Activated CD4-positive, alpha-beta T cell treated with anti-CD3 and anti-CD28 coated beads, Interleukin-10, Interleukin-2, amounts not matched to agents 100 ng/mL and 50 ng/mL, durations not matched to agents 16 hours and 8 hours (primary cell): Measurements from ENCODE around the gene TRAPPC6A.

Experiments
- DNase-seq: peaks from one replicate; pipeline ENCODE4 v3.0.0-alpha.2; 2020

Gene TRAPPC6A, protein sequence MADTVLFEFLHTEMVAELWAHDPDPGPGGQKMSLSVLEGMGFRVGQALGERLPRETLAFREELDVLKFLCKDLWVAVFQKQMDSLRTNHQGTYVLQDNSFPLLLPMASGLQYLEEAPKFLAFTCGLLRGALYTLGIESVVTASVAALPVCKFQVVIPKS

DNA sequence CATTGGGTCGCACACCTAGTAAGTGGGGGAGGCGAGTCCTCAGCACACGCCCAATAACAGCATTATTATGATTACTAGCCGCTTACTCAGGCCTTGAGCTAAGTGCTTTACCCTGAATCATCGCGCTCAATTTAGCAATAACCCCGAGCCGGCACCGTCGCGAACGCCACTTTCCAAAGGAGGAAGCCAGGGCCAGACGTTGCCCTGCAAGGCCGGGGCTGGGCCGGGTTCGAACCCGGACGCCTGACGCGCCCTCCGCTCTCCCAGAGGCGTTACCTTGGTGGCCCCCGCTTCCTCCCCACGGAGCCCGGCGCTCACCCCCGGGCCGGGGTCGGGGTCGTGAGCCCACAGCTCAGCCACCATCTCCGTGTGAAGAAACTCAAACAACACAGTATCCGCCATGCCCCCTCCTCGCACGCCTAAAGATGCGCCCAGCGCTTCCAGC, at the start of gene TRAPPC6A:
Gene TRAPPC6A, minus strand, starts transcription at position 421 of the 445 bp plus-strand sequence. Its CDS starts 19 bp downstream, at position 402.
- no peak for DNase-seq

DNA sequence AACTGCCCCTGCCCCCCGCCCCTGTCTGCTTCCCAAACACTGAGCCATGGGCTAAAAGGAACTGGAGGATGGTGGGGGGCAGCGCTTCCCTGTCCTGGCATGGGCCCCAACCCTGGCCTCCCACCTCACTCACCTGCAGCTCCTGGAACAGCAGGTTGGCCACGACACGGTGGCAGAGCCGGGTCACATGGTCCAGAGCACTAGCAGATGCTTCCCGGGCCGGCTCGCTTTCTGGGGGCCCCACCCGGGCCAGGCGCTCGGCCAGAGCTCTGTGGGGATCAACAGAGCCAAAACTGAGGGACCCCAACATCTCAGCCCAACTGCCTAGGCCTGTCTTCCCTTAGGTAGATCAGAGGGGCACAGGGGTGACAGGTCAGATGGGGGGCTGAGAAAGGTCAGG, 46.6 kb upstream of the TRAPPC6A start:
- DNase-seq, result no peak

DNA sequence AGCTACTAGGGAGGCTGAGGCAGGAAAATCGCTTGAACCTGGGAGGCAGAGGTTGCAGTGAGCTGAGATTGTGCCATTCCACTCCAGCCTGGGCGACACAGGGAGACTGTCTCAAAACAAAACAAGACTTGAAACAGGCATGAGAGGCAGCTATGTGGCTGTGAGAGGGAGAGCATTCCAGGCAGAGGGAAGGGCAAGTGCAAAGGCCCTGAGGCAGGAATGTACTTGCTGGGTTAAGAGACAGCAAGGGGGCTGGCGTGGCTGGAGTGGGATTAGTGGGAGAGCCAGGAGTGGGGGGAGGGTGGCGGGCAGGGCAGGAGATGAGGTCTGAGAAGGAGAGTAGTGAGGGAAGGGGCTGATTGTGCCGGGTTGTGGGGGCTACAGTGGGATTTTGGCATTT, 45.8 kb upstream of the TRAPPC6A start:
- DNase-seq, result no peak

DNA sequence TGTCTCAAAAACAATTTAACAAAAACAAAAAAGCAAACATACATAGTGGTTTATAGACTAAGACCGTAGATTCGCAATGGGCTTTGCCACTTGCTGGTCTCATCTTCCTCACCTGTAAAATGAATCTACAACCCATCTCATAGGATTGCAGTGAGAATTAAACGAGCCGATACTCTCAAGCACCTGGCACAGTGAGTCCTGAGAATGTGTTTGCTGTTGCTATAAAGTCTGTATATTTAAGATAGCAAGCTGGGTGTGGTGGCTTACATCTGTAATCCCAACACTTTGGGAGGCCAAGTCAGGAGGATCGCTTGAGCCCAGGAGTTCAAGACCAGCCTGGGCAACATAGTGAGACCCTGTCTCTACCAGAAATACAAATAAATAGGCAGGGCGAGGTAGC, 44.7 kb upstream of the TRAPPC6A start:
- no peak for DNase-seq

DNA sequence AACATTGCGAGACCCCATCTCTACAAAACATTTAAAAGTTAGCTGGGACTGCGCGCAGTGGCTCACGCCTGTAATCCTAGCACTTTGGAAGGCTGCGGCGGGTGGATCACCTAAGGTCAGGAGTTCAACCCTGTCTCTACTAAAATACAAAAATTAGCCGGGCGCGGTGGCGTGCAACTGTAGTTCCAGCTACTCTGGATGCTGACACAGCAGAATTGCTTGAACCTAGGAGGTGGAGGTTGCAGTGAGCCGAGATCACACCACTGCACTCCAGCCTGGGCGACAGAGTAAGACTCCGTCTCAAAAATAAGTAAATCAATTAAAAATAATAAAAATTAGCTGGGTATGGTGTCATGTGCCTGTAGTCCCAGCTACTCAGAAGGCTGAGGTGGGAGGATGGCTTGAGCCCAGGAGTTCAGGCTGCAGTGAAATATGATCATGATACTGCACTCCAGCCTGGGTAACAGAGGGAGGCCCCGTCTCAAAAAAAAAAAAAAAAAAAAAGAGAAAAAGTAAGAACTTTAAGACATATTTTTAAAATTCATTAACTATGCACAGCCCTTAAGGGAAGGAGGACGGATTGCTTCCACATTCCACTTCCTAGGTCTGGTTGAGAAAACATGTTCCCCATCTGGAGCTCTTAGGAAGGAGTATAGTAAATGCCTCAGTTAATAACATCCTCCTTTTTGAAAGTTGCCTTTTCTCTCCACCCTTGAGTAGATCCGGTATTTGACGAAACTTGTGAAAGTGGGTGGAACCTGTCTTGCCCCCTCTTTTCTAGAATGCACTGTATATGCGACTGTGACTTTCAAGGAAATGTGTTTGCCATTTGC, 41.1 kb upstream of the TRAPPC6A start:
- no peak for DNase-seq

DNA sequence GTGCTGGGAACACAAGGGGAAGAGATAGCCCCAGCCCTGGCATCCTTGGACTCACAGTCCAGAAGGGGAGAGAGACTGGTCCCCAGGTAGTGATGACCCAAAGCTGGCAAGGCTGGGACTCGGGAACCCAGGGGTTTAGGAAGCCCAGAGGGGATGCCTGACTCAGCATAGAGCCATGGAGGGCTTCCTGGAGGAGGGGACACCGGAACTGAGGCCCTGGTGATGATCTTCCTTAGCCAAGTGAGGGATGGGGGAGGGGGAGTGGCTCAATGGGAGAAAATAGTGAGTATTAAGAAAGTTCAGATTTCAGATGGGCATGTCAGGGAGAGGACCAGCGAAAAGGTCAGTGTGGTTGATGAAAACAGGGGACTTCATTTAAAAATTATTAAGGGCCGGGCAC, 40.4 kb upstream of the TRAPPC6A start:
- DNase-seq, result no peak

DNA sequence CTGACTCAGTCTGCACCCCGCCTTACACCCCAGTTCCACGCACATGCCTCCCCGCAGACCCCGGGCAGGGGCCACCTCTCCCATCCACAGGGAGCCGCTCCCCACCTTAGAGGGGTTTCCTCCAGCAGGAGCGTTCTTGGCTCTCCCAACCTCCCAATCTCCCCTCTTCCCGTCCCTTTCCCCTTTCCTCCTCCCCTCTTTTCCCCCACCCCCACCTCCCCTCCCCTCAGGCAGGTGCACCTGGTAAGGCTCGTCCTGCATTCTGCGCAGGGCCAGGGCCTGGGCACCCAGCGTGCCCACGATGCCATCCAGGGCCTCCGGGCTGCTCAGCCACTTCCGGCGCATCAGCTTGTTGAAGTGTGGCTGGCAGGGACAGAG, 39.9 kb upstream of the TRAPPC6A start:
- no peak for DNase-seq

DNA sequence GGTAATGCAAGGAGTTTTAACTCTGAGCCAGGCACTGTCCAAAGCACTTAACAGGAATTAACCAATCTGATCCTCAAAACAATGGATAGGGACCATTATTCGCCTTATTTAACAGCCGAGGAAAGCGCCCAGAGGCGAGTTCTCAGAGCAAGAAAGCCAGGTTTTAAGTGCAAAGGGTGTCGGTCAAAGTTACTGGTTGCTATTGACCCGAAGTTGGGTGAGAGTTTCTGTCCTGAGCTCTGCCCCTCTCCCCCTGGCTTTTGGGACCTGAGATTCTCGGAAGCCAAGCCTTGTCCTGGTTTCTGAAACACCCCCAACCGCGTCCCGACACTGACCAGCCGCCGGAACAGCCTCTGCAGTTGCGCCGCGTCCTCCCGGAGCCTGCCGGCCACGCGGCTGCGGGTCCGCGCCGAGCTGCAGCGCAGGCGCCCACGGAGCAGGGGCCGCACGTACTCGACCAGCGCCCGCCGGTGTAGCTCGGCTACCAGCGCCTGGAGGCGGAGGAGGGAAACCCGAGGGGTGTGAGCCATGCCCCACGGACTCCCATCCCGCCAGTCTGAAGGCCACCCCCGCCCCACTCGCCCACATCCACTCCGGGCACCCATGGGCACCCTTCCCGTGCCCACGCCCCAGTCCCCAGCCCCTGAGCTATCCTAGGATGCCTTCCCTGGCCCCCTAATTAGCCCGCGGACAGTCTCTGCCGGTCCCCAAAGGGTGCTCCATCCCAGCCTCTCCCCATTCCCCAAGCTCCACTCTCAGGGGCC, 39.3 kb upstream of the TRAPPC6A start:
- DNase-seq, result no peak

DNA sequence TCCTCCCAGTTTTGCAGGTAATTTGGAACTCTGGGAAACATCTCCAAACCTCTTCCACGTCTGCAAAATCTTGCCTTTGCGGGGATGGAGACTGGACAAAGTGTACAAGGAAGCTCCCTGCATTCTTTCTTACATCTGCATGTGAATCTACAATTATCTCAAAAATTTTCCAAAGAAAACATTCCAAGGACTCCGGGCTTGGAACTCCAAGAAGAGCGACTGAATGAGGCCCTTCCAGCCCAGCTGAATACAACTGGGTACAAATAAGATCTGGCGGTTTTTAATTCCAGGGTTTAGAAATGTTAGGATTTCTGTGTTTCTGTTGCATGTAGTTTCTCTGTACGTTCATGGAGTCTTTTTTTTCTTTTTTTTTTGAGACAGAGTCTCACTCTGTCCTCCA, 38.6 kb upstream of the TRAPPC6A start:
- DNase-seq, result no peak

DNA sequence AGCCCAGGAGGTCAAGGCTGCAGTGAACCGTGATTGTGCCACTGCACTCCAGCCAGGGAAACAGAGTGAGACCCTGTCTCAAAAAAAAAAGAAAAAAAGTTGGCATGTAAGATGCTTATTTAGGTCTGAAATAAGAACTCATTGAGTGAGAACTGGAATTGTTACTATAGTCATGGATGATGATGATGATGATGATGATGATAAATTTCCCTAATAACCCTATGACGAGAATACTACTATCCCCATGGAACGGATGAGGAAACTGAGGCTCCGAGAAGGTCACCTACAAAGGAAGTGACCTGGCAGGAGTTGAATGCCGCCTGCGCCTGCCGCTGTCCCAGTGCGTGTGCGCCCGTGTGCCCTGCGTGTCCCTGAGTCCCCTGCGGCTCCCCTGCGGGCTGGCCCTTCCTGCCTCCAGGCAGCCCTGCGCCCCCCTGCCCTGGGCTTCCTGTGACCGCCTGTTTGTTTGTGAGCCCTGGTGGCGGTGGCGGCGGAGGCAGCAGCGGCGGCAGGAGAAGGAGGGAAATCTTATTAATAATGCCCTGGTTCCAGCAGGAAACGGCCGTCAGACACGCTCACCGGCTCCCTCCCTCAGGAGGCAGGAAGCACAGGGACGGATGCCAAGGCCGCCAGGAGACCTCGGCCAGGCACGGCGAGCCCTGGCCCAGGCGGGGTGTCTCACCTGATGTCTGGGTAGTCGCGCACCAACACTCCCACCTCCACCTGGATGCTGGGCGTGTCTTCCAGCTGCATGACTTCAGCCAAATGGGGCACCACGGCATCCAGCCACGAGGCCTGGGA, 37.6 kb upstream of the TRAPPC6A start:
- DNase-seq, result no peak

DNA sequence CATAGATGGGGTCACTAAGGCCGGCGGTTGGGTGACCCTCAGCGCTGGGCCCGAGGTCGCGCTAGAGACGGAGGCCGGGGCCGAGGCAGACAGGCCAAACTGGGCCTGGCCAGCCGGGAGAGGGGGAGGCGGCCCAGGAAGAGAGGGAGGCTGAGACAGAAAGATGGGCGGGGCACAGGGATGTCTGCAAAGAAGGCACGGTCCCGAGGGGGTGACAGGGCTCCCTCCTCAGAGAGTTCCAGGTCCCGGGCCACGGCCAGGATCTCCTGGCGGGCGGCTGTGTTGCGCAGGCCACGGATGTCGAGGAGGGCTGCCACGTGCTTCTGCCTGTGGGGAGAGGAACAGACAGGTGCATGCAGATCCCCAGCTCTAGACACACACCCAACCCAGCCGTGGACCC, 35.0 kb upstream of the TRAPPC6A start:
- no peak for DNase-seq

DNA sequence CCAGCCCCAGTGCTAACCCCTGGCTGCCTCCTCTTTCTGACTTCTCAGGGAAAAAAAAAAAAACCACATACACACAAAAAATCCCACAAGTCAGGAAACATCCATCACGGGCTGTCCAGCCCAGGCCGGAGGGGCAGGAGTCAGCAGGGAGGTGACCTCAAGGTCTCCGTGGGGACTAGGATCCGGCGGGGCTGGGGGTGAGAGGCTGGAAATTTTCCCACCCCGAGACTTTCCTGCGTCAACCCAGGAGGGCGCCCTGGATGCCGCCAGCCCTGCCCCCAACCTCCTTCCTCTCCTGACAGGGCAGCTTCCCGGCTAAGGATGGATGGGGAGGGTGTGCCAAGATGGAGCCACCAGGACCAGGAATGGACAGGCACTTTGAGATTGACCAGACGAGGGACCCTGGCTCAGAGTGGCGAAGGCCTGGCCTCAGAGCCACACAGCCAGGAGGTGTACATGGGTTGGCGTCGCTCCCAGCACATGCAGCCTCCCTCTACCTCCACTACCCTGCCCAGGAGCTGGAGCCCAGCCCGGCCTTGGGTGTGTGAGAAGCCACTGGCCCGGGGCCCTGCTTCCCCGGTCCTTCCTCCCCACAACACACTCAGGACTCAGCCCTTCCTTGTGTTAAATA, 33.8 kb upstream of the TRAPPC6A start:
- no peak for DNase-seq

DNA sequence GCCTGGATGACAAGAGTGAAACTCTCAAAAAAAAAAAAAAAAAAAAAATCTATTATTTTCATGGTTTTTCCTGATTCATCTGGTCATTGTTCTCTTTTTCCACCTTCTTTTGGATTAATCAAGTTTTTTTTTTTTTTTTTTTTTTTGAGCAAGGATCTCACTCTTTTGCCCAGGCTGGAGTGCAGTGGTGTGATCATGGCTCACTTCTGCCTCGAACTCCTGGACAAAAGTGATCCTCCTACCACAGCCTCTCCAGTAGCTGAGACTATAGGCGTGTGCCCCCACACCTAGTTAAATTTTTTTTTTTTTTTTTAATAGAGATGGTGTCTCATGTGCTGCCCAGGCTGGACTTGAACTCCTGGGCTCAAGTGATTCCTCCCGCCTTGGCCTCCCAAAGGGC, 28.3 kb upstream of the TRAPPC6A start:
- no peak for DNase-seq

DNA sequence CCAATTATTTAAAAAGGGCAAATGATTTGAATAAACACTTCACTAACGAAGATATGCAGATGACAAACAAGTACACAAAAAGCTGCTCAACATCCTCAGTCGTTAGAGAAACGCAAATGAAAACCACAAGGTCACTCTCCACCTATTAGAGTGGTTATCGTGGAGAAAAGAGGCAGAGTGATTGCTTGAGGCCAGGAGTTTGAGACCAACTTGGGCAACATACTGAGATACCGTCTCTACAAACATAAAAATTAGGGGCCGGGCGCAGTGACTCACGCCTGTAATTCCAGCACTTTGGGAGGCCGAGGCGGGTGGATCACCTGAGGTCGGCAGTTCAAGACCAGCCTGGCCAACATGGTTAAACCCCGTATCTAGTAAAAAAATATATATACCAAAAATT, 27.8 kb upstream of the TRAPPC6A start:
- DNase-seq, result no peak

DNA sequence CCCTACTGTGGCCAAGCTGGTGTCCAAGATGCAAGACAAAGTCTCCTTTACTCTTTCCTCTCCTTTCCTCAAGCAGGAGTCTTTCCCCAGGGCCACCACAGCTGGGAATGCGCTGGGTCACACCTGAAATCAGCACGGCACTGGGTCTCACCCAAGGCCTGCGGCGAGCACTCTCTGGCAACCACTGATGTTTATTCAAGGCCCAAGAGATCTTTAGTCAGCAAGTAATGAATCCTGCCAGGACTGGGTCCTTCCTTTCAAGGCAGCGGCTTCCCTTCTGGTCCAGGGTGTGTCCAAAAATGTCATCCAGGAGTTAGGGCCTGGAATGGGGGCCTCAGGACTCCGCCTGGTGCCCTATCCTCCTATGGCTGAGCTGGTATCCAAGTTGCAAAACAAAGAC, 24.6 kb upstream of the TRAPPC6A start:
- DNase-seq, result no peak

DNA sequence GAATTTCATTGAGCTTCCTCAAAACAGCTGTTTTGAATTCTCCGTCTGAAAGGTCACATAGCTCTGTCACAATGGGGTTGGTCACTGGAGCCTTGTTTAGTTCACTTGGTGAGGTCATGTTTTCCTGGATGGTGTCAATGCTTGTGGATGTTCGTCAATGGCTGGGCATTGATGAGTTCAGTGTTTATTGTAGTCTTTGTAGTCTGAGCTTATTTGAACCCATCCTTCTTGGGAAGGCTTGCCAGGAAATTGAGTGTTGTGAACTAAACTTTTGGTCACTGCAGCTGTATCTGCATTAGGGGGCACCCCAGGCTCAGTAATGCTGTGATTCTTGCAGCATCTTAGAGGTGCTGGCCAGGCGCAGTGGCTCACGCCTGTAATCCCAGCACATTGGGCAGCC, 22.5 kb upstream of the TRAPPC6A start:
- no peak for DNase-seq

DNA sequence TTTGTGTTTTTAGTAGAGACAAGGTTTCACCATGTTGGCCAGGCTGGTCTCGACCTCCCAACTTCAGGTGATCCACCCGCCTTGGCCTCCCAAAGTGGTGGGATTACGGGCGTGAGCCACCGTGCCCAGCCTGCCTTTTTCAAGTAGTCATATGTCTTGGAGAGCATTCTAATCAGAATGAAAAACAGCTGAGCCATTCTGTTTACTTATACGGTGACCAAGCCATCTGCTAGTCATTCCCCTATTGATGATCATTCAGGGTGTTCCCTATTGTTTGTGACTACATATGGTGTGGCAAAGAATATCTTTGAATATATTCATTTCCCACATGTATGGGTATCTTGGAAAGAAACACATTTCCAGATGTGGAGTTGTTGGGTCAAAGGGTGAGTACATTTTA, 17.7 kb upstream of the TRAPPC6A start:
- DNase-seq, result no peak

DNA sequence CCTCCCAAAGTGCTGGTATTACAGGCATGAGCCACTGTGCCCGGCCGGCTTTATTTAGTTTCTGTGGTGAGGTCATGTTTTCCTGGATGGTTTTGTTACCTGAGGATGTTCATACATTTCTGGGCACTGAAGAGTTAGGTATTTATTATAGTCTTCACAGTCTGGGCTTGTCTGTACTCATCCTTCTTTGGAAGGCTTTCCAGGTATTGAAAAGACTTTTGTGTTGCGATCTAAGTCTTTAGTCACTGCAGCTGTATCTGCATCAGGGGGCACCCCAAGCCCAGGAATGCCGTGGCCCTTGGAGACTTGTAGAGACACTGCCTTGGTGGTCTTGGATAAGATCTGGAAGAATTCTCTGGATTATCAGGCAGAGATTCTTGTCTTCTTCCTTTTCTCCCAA, 13.3 kb upstream of the TRAPPC6A start:
- DNase-seq, result no peak

DNA sequence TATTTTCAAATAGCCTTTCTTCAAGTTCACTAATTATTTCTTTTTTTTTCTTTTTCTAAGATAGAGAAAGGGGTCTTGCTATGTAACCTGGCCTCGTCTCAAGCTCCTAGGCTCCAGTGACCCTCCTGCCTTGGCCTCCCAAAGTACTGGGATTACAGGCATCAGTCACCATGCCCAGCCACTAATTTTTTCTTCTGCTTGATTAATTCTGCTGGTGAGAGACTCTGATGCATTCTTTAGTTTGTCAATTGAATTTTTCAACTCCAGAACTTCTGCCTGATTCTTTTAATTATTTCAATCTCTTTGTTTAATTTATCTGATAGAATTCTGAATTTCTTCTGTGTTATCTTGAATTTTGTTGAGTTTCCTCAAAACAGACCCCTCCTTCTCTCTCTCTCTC, 11.9 kb upstream of the TRAPPC6A start:
- no peak for DNase-seq

DNA sequence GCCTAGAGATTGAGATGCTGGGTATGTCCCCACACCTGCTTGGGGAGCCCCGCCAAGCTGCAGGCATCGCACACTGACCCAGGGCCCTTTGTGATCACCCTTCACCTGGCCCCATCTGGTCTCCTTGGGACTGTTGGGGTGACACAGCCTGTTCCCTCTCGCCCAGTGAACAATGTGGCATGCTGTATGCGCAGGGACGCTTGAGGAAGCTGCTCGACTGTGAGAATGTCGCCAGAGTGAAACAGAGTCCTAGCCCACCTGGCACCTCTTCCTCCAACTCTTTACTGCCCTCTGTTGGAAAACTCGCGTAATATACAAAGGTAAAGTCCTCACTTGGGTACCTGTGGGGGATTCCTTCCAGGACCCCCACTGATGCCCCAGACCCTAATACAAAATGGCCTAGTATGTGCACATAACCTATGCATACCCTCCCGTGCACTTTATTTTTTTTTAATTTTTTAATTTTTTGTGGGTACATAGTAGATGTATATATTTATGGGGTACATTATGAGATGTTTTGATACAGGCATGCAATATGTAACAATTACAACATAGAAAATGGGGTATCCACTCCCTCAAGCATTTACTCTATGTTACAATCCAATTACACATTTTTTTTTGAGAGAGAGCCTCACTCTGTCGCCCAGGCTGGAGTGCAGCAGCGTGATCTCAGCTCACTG, 9.5 kb upstream of the TRAPPC6A start:
- DNase-seq, result peak; percentile 60

DNA sequence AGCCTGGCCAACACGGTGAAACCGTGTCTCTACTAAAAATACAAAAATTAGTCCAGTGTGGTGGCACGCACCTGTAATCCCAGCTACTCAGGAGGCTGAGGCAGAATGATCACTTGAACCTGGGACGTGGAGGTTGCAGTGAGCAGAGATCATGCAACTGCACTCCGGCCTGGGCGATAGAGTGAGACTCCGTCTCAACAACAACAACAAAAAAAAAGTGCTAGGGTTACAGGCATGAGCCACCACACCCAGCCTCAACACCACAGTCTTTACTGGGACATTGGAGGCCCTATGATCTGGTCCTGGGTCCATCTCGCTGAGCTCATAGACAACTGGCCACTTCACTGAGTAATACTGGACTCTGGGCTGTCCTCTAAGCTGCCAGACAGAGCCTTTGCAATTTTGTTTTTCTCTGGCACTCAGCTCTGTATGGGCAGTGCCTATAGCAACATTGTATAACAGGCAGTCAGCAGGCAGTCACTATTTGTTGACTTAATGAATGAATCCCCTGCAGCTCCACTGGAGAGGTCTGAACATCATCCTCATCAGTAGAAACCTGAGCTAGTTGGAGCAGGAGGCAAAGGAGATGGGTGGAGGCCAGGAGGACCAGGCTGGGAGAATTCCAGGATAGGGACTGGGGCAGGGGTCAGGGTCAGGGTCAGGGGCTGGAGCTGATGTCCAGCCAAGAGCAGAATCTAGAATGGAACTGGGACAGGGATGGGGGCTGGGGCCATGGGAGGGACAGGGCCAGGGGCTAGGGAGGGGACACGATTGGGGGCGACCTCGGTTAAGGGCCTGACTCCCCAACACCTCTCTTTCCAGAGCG, 8.7 kb upstream of the TRAPPC6A start:
- DNase-seq, result no peak
